MCF 10A (cell line): ENCODE data around the gene DBF4B. TPM values are rescaled to one million over a fixed set of nuclear protein-coding genes. Genes with fewer than 3 reads are reported as not detected.

Source experiments
- BruUV-seq: library from RNA; stranded (reverse); fragments of 400-500 nt; replicated peaks from 2 replicates; lab custom pipeline; 2021; lab: Mats Ljungman, UMichigan
- CTCF ChIA-PET: fragments of 300-600 bp; sonication (Branson Sonifier 250); formaldehyde crosslinking; extraction: SDS; loops from one replicate; lab custom pipeline; 2021; ENCODE audit warnings: antibody characterized with exemption, inconsistent platforms; lab: Yijun Ruan, JAX
- POLR2A ChIA-PET: fragments of 300-600, 350-650 bp; sonication (Branson Sonifier 250); formaldehyde crosslinking; extraction: SDS; loops from one replicate; lab custom pipeline; 2020; ENCODE audit warnings: antibody characterized with exemption, inconsistent platforms; lab: Yijun Ruan, JAX
- DNase-seq: peaks from one replicate; pipeline ENCODE4 v3.0.0-alpha.2; 2018; ENCODE audit not compliant: unreplicated experiment
- H3K27ac Mint-ChIP-seq: one replicate; pipeline ENCODE4 v1.8.0; 2022; ENCODE audit warnings: mild to moderate bottlenecking, low read depth, mixed read lengths; ENCODE audit not compliant: unreplicated experiment
- H3K27me3 Mint-ChIP-seq: one replicate; pipeline ENCODE4 v1.8.0; 2022; ENCODE audit warnings: mixed read lengths; ENCODE audit not compliant: insufficient read depth, unreplicated experiment
- H3K36me3 Mint-ChIP-seq: one replicate; pipeline ENCODE4 v1.8.0; 2022; ENCODE audit warnings: mild to moderate bottlenecking, moderate library complexity, mixed read lengths; ENCODE audit not compliant: insufficient read depth, unreplicated experiment
- H3K4me1 Mint-ChIP-seq: one replicate; pipeline ENCODE4 v1.8.0; 2022; ENCODE audit warnings: mixed read lengths; ENCODE audit not compliant: insufficient read depth, unreplicated experiment
- H3K4me3 Mint-ChIP-seq: one replicate; pipeline ENCODE4 v1.8.0; 2022; ENCODE audit warnings: mild to moderate bottlenecking, moderate library complexity, mixed read lengths; ENCODE audit not compliant: unreplicated experiment
- H3K9me3 Mint-ChIP-seq: one replicate; pipeline ENCODE4 v1.8.0; 2022; ENCODE audit warnings: mixed read lengths; ENCODE audit not compliant: unreplicated experiment
- CTCF ChIP-seq: fragments of 200-600 bp; IDR thresholded peaks from one replicate; pipeline ENCODE4 v1.8.0; 2022; ENCODE audit warnings: antibody characterized with exemption, mild to moderate bottlenecking; ENCODE audit not compliant: unreplicated experiment
- intact Hi-C: fragments of 100-400 bp; cut with micrococcal nuclease; formaldehyde crosslinking; loops from 2 replicates; pipeline ENCODE4 v1.14.1; 2022
- total RNA-seq: library from RNA; stranded (reverse); gene quantifications from 2 replicates; pipeline ENCODE4 v1.2.3, GENCODE V29; 2022

DBF4B gene
- total RNA-seq, 1 experiment from 2014 or later, result 13.9 TPM

GRCh38 chr17:44749076-44749979 is 40.9 kb downstream of the DBF4B start:
- Mint-ChIP-seq H3K4me1 (no peaks in the 10 kb centered on the region), H3K36me3 (peaks cover 13% of the 10 kb centered on the region), H3K27ac (no peak overlapping the region), H3K4me3 (no peak overlapping the region), H3K27me3 (no peaks in the 10 kb centered on the region), H3K9me3 (no peaks in the 10 kb centered on the region)
- ChIA-PET CTCF (interaction anchor here (1.8 kb wide), 1 partner anchor 115 kb away, joined by 4 read pairs; no protein-coding TSS in a partner anchor), POLR2A (no interaction called here)
- no peak for DNase-seq
- BruUV-seq, result no TSS peak
- intact Hi-C loops, result no loop called here
- TF ChIP-seq CTCF, result no peak

- no TSS peak for BruUV-seq
- peaks cover 13% of the 10 kb centered on the region for H3K36me3 Mint-ChIP-seq
- no peak for TF ChIP-seq CTCF
- no peak overlapping the region for H3K27ac Mint-ChIP-seq
- no peak for DNase-seq
- intact Hi-C loops, result no loop called here
- H3K9me3 Mint-ChIP-seq, result no peaks in the 10 kb centered on the region
- ChIA-PET CTCF (no interaction called here), POLR2A (no interaction called here)
- no peaks in the 10 kb centered on the region for H3K4me1 Mint-ChIP-seq
- no peaks in the 10 kb centered on the region for H3K27me3 Mint-ChIP-seq
- H3K4me3 Mint-ChIP-seq, result no peak overlapping the region
Measured at GRCh38 chr17:44749980-44750318, 41.5 kb downstream of the DBF4B start.

DNA sequence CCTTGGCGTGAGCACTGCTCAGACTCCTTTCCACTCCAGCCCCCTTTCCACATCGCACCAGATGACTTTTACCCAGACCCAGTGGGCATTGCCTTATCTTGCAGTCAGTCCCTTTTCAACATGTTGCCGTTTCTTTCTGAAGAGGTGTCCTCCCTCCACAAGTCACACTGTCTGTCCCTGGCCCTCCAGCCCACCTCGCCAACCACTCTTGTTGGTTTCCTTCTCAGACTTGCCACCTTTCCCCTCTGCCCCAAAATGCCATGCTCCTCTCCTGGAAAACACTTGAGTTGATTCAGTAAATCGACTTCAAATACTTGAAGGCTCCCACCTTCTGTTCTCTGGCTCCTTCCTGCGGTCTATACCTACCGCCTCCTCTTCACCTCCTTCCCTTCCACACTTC is 42.9 kb downstream of the DBF4B start:
- Mint-ChIP-seq H3K27me3 (no peaks in the 10 kb centered on the region), H3K9me3 (no peaks in the 10 kb centered on the region), H3K27ac (no peak overlapping the region), H3K36me3 (peaks cover 13% of the 10 kb centered on the region), H3K4me3 (no peak overlapping the region), H3K4me1 (no peaks in the 10 kb centered on the region)
- intact Hi-C loops, result no loop called here
- no peak for DNase-seq
- CTCF ChIA-PET, result interaction anchor here (1.0 kb wide), 1 partner anchor 13 kb away, joined by 4 read pairs; no protein-coding TSS in a partner anchor
- TF ChIP-seq CTCF, result no peak
- no TSS peak for BruUV-seq
- POLR2A ChIA-PET, result no interaction called here

- ChIA-PET POLR2A (no interaction called here), CTCF (interaction anchor here (0.6 to 1.0 kb wide), 2 partner anchors 12 to 125 kb away, joined by 3 to 4 read pairs; no protein-coding TSS in a partner anchor)
- DNase-seq, result no peak
- Mint-ChIP-seq H3K4me1 (no peaks in the 10 kb centered on the region), H3K9me3 (no peaks in the 10 kb centered on the region), H3K4me3 (no peak overlapping the region), H3K27me3 (no peaks in the 10 kb centered on the region), H3K36me3 (peaks cover 13% of the 10 kb centered on the region), H3K27ac (no peak overlapping the region)
- intact Hi-C loops, result no loop called here
- BruUV-seq, result no TSS peak
- TF ChIP-seq CTCF, result no peak
Measured at GRCh38 chr17:44751806-44752205, 43.3 kb downstream of the DBF4B start.
